ENCODE data around the gene PNPLA7. TPM values are rescaled to one million over a fixed set of nuclear protein-coding genes. Genes with fewer than 3 reads are reported as not detected.
A peak's percentile ranks its signal among the peaks of the same experiment; 100 is the strongest.
"Not testable (repeated sequence)": the region's sequence is repeated elsewhere in the genome, so short reads cannot be mapped to it uniquely, and the experiment has no call there.

Gene PNPLA7
- total and polyA plus RNA-seq, 3 experiments from 2014 or later, result 0.79 to 2.4 (median 2.0) TPM

DNA sequence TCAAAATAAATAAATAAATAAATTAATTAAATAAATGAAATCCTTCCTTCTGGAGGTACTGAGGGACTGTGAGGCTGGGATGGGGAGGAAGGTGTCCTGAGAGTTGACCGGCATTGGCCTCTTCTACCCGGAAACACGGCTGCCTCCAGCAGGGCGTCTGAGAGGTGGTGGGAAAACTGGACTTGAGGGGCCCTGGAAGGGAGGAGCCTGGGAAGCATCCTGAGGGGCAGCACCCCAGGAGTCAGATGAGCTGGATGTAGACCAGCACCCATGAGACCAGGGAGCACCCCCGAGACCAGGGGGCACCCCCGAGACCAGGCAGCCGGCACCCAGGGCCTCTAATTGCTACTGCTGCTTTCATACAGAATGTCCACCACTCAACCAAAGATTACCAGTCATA lies 82.3 kb downstream of the PNPLA7 start:
- Histone ChIP-seq H3K36me3 (ENCODE audit: insufficient read depth, low read length) (no peaks in the 10 kb centered on the region), H3K27ac (ENCODE audit: low read depth, low read length) (no peak overlapping the region), H3K4me3 (ENCODE audit: low read length) (no peak overlapping the region), H3K27me3 (ENCODE audit: insufficient read depth, low read length, poor library complexity, severe bottlenecking) (no peaks in the 10 kb centered on the region), H3K9me3 (ENCODE audit: low read length) (no peaks in the 10 kb centered on the region), H3K4me1 (ENCODE audit: insufficient read depth, low read length) (peaks cover 10% of the 10 kb centered on the region)
- Mint-ChIP-seq H3K36me3 (peaks cover 0 to 7% (median 0%) of the 10 kb centered on the region in 3 donors), H3K27me3 (no peaks in the 10 kb centered on the region), H3K9me3 (peaks cover 0 to 7% (median 2%) of the 10 kb centered on the region in 5 donors), H3K27ac (no peak overlapping the region), H3K4me1 (peaks cover 8 to 18% (median 12%) of the 10 kb centered on the region in 3 donors), H3K4me3 (no peak overlapping the region)
- DNase-seq, result no peak
- ChIA-PET POLR2A (no interaction called here), CTCF (no interaction called here)

GRCh38 chr9:137467161-137467581 lies 83.0 kb downstream of the PNPLA7 start:
- CTCF ChIA-PET, result no interaction called here
- peaks cover 0 to 5% (median 2%) of the 10 kb centered on the region in 5 donors for H3K9me3 Mint-ChIP-seq
- H3K36me3 ChIP-seq (ENCODE audit: insufficient read depth, low read length), result no peaks in the 10 kb centered on the region
- no peak overlapping the region for H3K27ac Mint-ChIP-seq
- no peaks in the 10 kb centered on the region for H3K9me3 ChIP-seq (ENCODE audit: low read length)
- H3K4me1 ChIP-seq (ENCODE audit: insufficient read depth, low read length), result peaks cover 17% of the 10 kb centered on the region
- H3K27ac ChIP-seq (ENCODE audit: low read depth, low read length), result no peak overlapping the region
- no peak overlapping the region for H3K4me3 ChIP-seq (ENCODE audit: low read length)
- DNase-seq, result no peak
- peaks cover 10 to 20% (median 15%) of the 10 kb centered on the region in 3 donors for H3K4me1 Mint-ChIP-seq
- no peaks in the 10 kb centered on the region for H3K27me3 Mint-ChIP-seq
- no peaks in the 10 kb centered on the region for H3K27me3 ChIP-seq (ENCODE audit: insufficient read depth, low read length, poor library complexity, severe bottlenecking)
- peaks cover 0 to 5% (median 0%) of the 10 kb centered on the region in 3 donors for H3K36me3 Mint-ChIP-seq
- POLR2A ChIA-PET, result no interaction called here
- no peak overlapping the region for H3K4me3 Mint-ChIP-seq

- H3K4me3 ChIP-seq (ENCODE audit: low read length); POLR2A ChIA-PET; H3K36me3 ChIP-seq (ENCODE audit: insufficient read depth, low read length); H3K36me3 Mint-ChIP-seq; H3K4me3 Mint-ChIP-seq; H3K27ac ChIP-seq (ENCODE audit: low read depth, low read length); H3K27me3 ChIP-seq (ENCODE audit: insufficient read depth, low read length, poor library complexity, severe bottlenecking); H3K27me3 Mint-ChIP-seq; H3K9me3 ChIP-seq (ENCODE audit: low read length); DNase-seq; CTCF ChIA-PET; H3K9me3 Mint-ChIP-seq: not testable (repeated sequence)
- H3K4me1 ChIP-seq (ENCODE audit: insufficient read depth, low read length), result peaks cover 22% of the 10 kb centered on the region
- Mint-ChIP-seq H3K4me1 (peaks cover 12 to 21% (median 20%) of the 10 kb centered on the region in 3 donors), H3K27ac (peak overlapping the region in 1 of 8 donors; percentile 51)
These were observed 83.7 kb downstream of the PNPLA7 start for GRCh38 chr9:137466389-137467085.

- H3K27ac Mint-ChIP-seq, result peak overlapping the region in 3 of 8 donors; percentile 43 to 66 (median 51)
These were observed 84.3 kb downstream of the PNPLA7 start for GRCh38 chr9:137465720-137466388.

DNA sequence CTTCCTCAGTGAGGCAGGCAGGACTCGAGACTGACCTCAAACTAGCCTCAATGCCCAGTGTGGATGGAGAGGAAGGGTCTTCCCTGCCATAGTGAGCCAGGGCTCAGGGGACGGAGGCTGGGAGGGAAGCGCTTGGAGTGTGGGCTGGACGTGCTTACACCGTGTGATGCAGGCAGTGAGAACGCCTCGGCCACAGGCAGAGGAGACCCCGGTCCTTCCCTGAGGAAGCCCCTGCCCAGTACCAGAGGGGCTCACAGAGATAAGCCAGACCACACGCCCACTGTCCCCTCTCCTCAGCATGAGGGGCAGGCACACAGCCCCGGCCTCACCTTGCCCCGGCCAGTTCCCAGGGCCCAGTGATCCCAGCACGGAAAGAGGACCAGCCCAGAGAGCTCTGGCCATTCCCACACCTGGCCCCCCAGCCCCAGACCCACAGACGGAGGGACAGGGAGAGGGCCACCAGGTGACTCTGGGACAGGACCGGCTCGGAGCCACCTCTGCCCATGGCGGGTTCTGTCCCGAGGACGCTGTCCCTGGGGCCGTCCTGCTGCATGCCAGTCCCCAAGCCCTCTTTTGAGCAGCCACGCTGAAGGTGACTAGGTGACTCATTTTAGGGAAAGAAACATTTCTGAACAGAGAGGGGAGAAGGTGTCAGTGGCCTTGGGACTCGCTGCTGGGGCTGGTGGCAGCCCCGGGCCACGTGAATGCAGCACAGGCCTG lies 85.0 kb downstream of the PNPLA7 start:
- peak in 1 of 5 donors; percentile 37 for DNase-seq
- Histone ChIP-seq H3K9me3 (ENCODE audit: low read length) (no peaks in the 10 kb centered on the region), H3K4me3 (ENCODE audit: low read length) (no peak overlapping the region), H3K27ac (ENCODE audit: low read depth, low read length) (no peak overlapping the region), H3K27me3 (ENCODE audit: insufficient read depth, low read length, poor library complexity, severe bottlenecking) (no peaks in the 10 kb centered on the region), H3K4me1 (ENCODE audit: insufficient read depth, low read length) (peaks cover 31% of the 10 kb centered on the region), H3K36me3 (ENCODE audit: insufficient read depth, low read length) (no peaks in the 10 kb centered on the region)
- ChIA-PET CTCF (no interaction called here), POLR2A (no interaction called here)
- Mint-ChIP-seq H3K27ac (no peak overlapping the region), H3K4me1 (peaks cover 12 to 29% (median 13%) of the 10 kb centered on the region in 3 donors), H3K4me3 (no peak overlapping the region), H3K36me3 (no peaks in the 10 kb centered on the region), H3K9me3 (no peaks in the 10 kb centered on the region), H3K27me3 (no peaks in the 10 kb centered on the region)

More at GRCh38 chr9:137465720-137466388, 84.3 kb downstream of the PNPLA7 start:
- Mint-ChIP-seq H3K36me3 (no peaks in the 10 kb centered on the region), H3K4me1 (peaks cover 13 to 27% (median 18%) of the 10 kb centered on the region in 3 donors), H3K27me3 (no peaks in the 10 kb centered on the region), H3K9me3 (no peaks in the 10 kb centered on the region), H3K4me3 (peak overlapping the region in 1 of 7 donors; percentile 55)
- Histone ChIP-seq H3K27ac (ENCODE audit: low read depth, low read length) (no peak overlapping the region), H3K27me3 (ENCODE audit: insufficient read depth, low read length, poor library complexity, severe bottlenecking) (no peaks in the 10 kb centered on the region), H3K9me3 (ENCODE audit: low read length) (no peaks in the 10 kb centered on the region), H3K36me3 (ENCODE audit: insufficient read depth, low read length) (no peaks in the 10 kb centered on the region), H3K4me1 (ENCODE audit: insufficient read depth, low read length) (peaks cover 29% of the 10 kb centered on the region), H3K4me3 (ENCODE audit: low read length) (no peak overlapping the region)
- DNase-seq, result peak in 1 of 5 donors; percentile 44
- POLR2A ChIA-PET, result no interaction called here
- CTCF ChIA-PET, result no interaction called here

GRCh38 chr9:137464291-137464999 lies 85.8 kb downstream of the PNPLA7 start:
- Mint-ChIP-seq H3K36me3 (no peaks in the 10 kb centered on the region), H3K4me3 (no peak overlapping the region), H3K9me3 (no peaks in the 10 kb centered on the region), H3K27ac (peak overlapping the region in 4 of 8 donors; percentile 19 to 75 (median 66)), H3K27me3 (no peaks in the 10 kb centered on the region), H3K4me1 (peaks cover 16 to 33% (median 18%) of the 10 kb centered on the region in 3 donors)
- DNase-seq, result peak in 1 of 5 donors; percentile 48
- CTCF ChIA-PET, result no interaction called here
- H3K27ac ChIP-seq (ENCODE audit: low read depth, low read length), result no peak overlapping the region
- no peaks in the 10 kb centered on the region for H3K27me3 ChIP-seq (ENCODE audit: insufficient read depth, low read length, poor library complexity, severe bottlenecking)
- H3K4me1 ChIP-seq (ENCODE audit: insufficient read depth, low read length), result peaks cover 38% of the 10 kb centered on the region
- no peak overlapping the region for H3K4me3 ChIP-seq (ENCODE audit: low read length)
- POLR2A ChIA-PET, result interaction anchor here (0.6 kb wide), 1 partner anchor 11 kb away, joined by 3 read pairs; no protein-coding TSS in a partner anchor
- H3K36me3 ChIP-seq (ENCODE audit: insufficient read depth, low read length), result no peaks in the 10 kb centered on the region
- H3K9me3 ChIP-seq (ENCODE audit: low read length), result no peaks in the 10 kb centered on the region

GRCh38 chr9:137463931-137464290 lies 86.3 kb downstream of the PNPLA7 start:
- peaks cover 11 to 35% (median 18%) of the 10 kb centered on the region in 3 donors for H3K4me1 Mint-ChIP-seq
- H3K9me3 Mint-ChIP-seq, result no peaks in the 10 kb centered on the region
- peak overlapping the region in 2 of 8 donors; percentile 19 to 75 for H3K27ac Mint-ChIP-seq
- no peaks in the 10 kb centered on the region for H3K27me3 Mint-ChIP-seq
- no peak for DNase-seq
- POLR2A ChIA-PET, result no interaction called here
- H3K4me3 Mint-ChIP-seq, result no peak overlapping the region
- H3K27ac ChIP-seq (ENCODE audit: low read depth, low read length), result no peak overlapping the region
- H3K4me3 ChIP-seq (ENCODE audit: low read length), result no peak overlapping the region
- peaks cover 40% of the 10 kb centered on the region for H3K4me1 ChIP-seq (ENCODE audit: insufficient read depth, low read length)
- no peaks in the 10 kb centered on the region for H3K36me3 Mint-ChIP-seq
- H3K27me3 ChIP-seq (ENCODE audit: insufficient read depth, low read length, poor library complexity, severe bottlenecking), result no peaks in the 10 kb centered on the region
- no peaks in the 10 kb centered on the region for H3K9me3 ChIP-seq (ENCODE audit: low read length)
- CTCF ChIA-PET, result interaction anchor here (1.0 kb wide), 1 partner anchor 19 kb away, joined by 4 read pairs; no protein-coding TSS in a partner anchor
- H3K36me3 ChIP-seq (ENCODE audit: insufficient read depth, low read length), result no peaks in the 10 kb centered on the region
